T-helper 17 cell (primary cell): ENCODE results near the gene ECI1. TPM values are rescaled to one million over a fixed set of nuclear protein-coding genes. Genes with fewer than 3 reads are reported as not detected.

Experiments used
- ATAC-seq: fragments of 150-1000 bp; cut with Tn5 transposase; 2 replicates; pipeline ENCODE4 v1.10.0; 2021; ENCODE audit warnings: mild to moderate bottlenecking, moderate library complexity
- DNase-seq, 3 donors: peaks; one replicate each; pipeline versions ENCODE4 v3.0.0 to v3.0.0-alpha.2; 2020 to 2021
- H3K9me3 ChIP-seq: one replicate; pipeline ENCODE4 v1.7.0; 2013; ENCODE audit warnings: low read length, mild to moderate bottlenecking; ENCODE audit not compliant: control insufficient read depth, poor library complexity, severe bottlenecking
- H3K27ac Mint-ChIP-seq: one replicate; pipeline ENCODE4 v1.8.0; 2022; ENCODE audit warnings: mild to moderate bottlenecking, moderate library complexity, mixed read lengths
- H3K27me3 Mint-ChIP-seq: one replicate; pipeline ENCODE4 v1.8.0; 2022; ENCODE audit warnings: mixed read lengths
- H3K36me3 Mint-ChIP-seq: one replicate; pipeline ENCODE4 v1.8.0; 2022; ENCODE audit warnings: low read depth, mixed read lengths
- H3K4me1 Mint-ChIP-seq: one replicate; pipeline ENCODE4 v1.8.0; 2022; ENCODE audit warnings: mild to moderate bottlenecking, mixed read lengths
- H3K4me3 Mint-ChIP-seq: one replicate; pipeline ENCODE4 v1.8.0; 2022; ENCODE audit warnings: mild to moderate bottlenecking, moderate library complexity, mixed read lengths
- total RNA-seq, 4 donors: library from RNA in 2 of 4; stranded (reverse) in 2 of 4; gene quantifications; one replicate each; pipeline ENCODE4 v1.2.3 and lab custom pipeline; 2022 to 2026

ECI1 gene
- total RNA-seq, 2 donors from 2014 or later = 15.2 TPM

- ATAC-seq = no peak
- H3K27me3 Mint-ChIP-seq = no peaks in the 10 kb centered on the region
- H3K27ac Mint-ChIP-seq = no peak overlapping the region
- no peaks in the 10 kb centered on the region for H3K4me1 Mint-ChIP-seq
- H3K9me3 ChIP-seq = no peaks in the 10 kb centered on the region
- H3K4me3 Mint-ChIP-seq = no peak overlapping the region
- DNase-seq = no peak
- H3K36me3 Mint-ChIP-seq = peaks cover 8% of the 10 kb centered on the region
These were observed 34.4 kb upstream of the ECI1 start for GRCh38 chr16:2285731-2286191.

DNA sequence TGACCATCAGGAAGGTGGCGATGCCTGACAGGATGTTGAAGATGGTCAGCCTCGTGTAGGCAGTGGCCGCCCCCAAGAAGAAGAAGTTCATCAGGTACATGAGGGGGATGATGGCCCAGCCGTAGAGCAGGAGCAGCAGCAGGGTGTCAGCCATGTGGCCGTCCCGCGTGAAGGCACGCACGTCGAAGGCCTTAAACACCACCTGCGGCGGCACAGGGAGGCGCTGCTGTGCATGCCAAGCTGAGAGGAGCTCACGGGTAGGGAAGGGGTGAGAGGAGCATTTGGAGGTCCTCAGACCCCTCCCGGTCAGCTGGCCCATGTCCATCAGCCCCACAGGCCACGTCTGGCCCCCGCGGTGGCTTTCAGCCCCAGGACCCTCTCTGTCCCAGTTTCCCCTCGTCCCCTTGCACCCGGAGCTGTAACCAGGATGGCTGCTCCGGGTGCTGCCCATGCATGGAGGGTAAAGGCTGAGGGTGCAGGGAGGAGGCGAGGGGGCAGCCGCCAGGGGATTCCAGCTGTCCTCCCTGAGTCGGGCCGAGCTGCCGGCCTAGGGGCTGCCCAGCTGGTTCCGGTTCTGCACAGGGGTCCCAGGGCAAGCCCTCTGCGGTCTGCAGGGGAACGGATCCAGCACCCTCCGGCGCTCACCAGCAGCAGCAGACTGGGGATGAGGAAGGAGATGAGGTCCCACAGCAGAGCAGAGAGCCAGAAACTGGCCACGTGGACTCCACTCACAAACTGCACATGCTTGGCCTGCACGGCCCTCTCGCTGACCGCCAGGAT is 33.6 kb upstream of the ECI1 start:
- no peak for ATAC-seq
- DNase-seq = no peak
- Mint-ChIP-seq H3K27ac (no peak overlapping the region), H3K4me3 (no peak overlapping the region), H3K4me1 (no peaks in the 10 kb centered on the region), H3K27me3 (no peaks in the 10 kb centered on the region), H3K36me3 (peaks cover 6% of the 10 kb centered on the region)
- no peaks in the 10 kb centered on the region for H3K9me3 ChIP-seq

DNA sequence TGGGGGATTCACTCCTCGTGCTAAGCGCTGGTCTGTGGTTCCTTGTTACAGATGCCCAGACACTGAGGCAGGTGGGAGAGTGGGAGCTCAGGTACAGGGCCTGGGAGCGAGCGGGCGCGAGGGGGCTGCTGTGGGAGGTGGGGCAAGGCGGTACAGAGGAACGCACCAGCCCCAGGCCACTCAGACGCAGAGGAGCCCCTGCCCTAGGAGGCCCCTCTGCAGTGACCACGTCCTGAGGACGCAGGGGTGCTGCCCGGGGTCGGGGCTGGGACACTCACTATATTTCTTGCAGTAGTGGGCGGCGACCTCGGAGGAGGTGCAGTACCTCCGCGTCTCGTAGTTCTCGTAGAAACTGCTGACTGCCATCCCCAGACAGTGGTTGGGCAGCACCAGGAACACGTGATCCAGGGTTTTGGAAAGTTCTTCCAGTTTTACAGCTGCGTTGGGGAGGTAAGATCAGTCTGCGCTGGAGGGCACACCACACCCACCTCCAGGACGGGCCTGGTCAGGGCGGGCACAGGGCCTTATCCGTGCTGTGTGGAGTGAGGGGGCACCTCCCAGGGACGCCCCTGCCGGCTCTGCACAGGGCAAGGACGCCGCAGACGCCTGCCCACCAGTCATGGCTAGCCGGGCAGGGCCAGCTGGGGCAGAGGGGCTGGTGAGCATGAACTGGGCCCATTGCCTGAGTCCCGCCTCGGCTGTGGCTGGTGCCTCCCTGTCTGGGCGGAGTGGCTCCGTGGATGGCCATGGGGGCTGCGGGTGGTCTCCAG is 32.8 kb upstream of the ECI1 start:
- no peak overlapping the region for H3K27ac Mint-ChIP-seq
- H3K4me3 Mint-ChIP-seq = no peak overlapping the region
- no peak for ATAC-seq
- no peak for DNase-seq
- no peaks in the 10 kb centered on the region for H3K9me3 ChIP-seq
- no peaks in the 10 kb centered on the region for H3K4me1 Mint-ChIP-seq
- H3K36me3 Mint-ChIP-seq = peaks cover 6% of the 10 kb centered on the region
- H3K27me3 Mint-ChIP-seq = no peaks in the 10 kb centered on the region

GRCh38 chr16:2282866-2283555 is 31.6 kb upstream of the ECI1 start:
- H3K9me3 ChIP-seq = no peaks in the 10 kb centered on the region
- peaks cover 6% of the 10 kb centered on the region for H3K36me3 Mint-ChIP-seq
- no peak for DNase-seq
- H3K27me3 Mint-ChIP-seq = no peaks in the 10 kb centered on the region
- H3K27ac Mint-ChIP-seq = no peak overlapping the region
- no peak overlapping the region for H3K4me3 Mint-ChIP-seq
- no peaks in the 10 kb centered on the region for H3K4me1 Mint-ChIP-seq
- ATAC-seq = no peak

- Mint-ChIP-seq H3K4me1 (no peaks in the 10 kb centered on the region), H3K36me3 (peaks cover 6% of the 10 kb centered on the region), H3K27ac (no peak overlapping the region), H3K27me3 (no peaks in the 10 kb centered on the region), H3K4me3 (no peak overlapping the region)
- DNase-seq = no peak
- no peaks in the 10 kb centered on the region for H3K9me3 ChIP-seq
- no peak for ATAC-seq
These were observed 30.9 kb upstream of the ECI1 start for GRCh38 chr16:2282262-2282661.

DNA sequence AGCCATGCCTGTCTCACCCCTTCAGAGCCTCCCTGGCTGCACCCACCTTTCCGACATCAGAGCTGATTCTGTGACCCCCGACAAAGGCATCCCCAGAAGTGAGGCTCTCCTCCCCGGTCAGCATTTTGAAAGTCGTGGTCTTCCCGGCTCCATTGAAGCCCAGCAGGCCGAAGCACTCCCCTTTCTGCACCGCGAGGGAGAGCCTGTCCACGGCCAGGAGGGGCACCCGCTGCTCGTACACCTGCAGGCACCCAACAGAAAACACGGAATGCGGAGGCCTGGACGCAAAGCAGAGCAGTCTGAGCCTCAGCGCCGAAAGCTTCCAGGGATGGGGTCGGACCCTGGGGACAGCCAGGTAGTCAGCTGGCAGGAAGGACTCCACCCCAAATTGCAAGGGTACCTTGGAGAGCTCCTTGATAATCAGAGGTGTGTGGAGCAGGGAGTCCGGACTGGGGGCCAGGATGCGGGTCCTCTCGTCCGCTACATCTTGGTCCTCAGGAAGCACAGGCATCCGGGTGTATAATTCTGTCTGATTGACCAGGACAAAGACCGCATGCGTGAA is 29.7 kb upstream of the ECI1 start:
- no peaks in the 10 kb centered on the region for H3K27me3 Mint-ChIP-seq
- H3K36me3 Mint-ChIP-seq = peaks cover 6% of the 10 kb centered on the region
- H3K27ac Mint-ChIP-seq = no peak overlapping the region
- no peaks in the 10 kb centered on the region for H3K4me1 Mint-ChIP-seq
- H3K4me3 Mint-ChIP-seq = no peak overlapping the region
- ATAC-seq (no peak), DNase-seq (no peak)
- H3K9me3 ChIP-seq = no peaks in the 10 kb centered on the region

DNA sequence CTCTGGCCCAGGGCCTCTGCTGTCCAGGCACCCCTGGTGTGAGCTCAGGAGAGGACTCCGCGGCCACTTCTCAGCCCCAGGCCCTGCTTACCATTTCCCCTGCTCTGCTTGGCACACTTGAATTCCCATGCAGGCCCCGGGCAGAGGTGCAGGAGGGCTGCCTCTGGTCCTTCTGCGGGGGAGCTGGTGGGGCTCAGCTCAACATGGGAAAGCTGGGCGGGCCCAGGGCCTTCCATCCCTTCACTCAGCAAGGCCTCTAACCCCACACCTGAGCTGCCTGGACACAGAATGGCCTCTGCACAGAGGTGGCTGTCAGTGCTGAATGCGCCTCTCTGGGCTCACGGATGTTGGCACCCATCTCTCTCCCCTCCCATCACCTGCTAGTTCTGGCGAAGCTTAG is 29.1 kb upstream of the ECI1 start:
- no peaks in the 10 kb centered on the region for H3K9me3 ChIP-seq
- DNase-seq (no peak), ATAC-seq (no peak)
- H3K27ac Mint-ChIP-seq = no peak overlapping the region
- H3K27me3 Mint-ChIP-seq = no peaks in the 10 kb centered on the region
- H3K4me1 Mint-ChIP-seq = no peaks in the 10 kb centered on the region
- peaks cover 6% of the 10 kb centered on the region for H3K36me3 Mint-ChIP-seq
- H3K4me3 Mint-ChIP-seq = no peak overlapping the region

- H3K4me1 Mint-ChIP-seq = no peaks in the 10 kb centered on the region
- no peak overlapping the region for H3K27ac Mint-ChIP-seq
- H3K27me3 Mint-ChIP-seq = no peaks in the 10 kb centered on the region
- DNase-seq (no peak), ATAC-seq (no peak)
- H3K9me3 ChIP-seq = no peaks in the 10 kb centered on the region
- H3K36me3 Mint-ChIP-seq = peaks cover 4% of the 10 kb centered on the region
- no peak overlapping the region for H3K4me3 Mint-ChIP-seq
These were observed 27.8 kb upstream of the ECI1 start for GRCh38 chr16:2278956-2279800.

DNA sequence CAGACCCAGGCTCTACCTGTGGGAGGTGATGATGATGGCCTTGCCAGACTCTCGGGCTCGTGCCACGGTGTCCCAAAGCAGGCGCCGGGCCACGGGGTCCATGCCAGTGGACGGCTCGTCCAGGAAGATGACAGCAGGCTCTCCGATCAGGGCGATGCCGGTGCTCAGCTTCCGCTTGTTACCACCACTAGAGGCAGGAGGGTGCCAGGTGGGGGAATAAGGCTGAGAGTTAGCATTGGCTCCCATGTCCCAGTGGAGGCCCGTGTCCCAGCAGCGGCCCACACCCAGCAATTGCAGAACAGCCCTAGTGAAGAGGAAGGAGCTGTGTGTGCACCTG is 26.9 kb upstream of the ECI1 start:
- H3K9me3 ChIP-seq = no peaks in the 10 kb centered on the region
- no peak for ATAC-seq
- no peak for DNase-seq
- no peaks in the 10 kb centered on the region for H3K27me3 Mint-ChIP-seq
- no peaks in the 10 kb centered on the region for H3K36me3 Mint-ChIP-seq
- no peaks in the 10 kb centered on the region for H3K4me1 Mint-ChIP-seq
- H3K27ac Mint-ChIP-seq = no peak overlapping the region
- H3K4me3 Mint-ChIP-seq = no peak overlapping the region

- ATAC-seq (no peak), DNase-seq (no peak)
- no peaks in the 10 kb centered on the region for H3K36me3 Mint-ChIP-seq
- H3K9me3 ChIP-seq = no peaks in the 10 kb centered on the region
- no peak overlapping the region for H3K4me3 Mint-ChIP-seq
- no peaks in the 10 kb centered on the region for H3K27me3 Mint-ChIP-seq
- no peak overlapping the region for H3K27ac Mint-ChIP-seq
- no peaks in the 10 kb centered on the region for H3K4me1 Mint-ChIP-seq
These were observed 26.3 kb upstream of the ECI1 start for GRCh38 chr16:2277466-2278271.

GRCh38 chr16:2276368-2277195 is 25.2 kb upstream of the ECI1 start:
- ATAC-seq = no peak
- H3K27ac Mint-ChIP-seq = no peak overlapping the region
- DNase-seq = no peak
- no peaks in the 10 kb centered on the region for H3K9me3 ChIP-seq
- H3K36me3 Mint-ChIP-seq = no peaks in the 10 kb centered on the region
- no peaks in the 10 kb centered on the region for H3K4me1 Mint-ChIP-seq
- H3K4me3 Mint-ChIP-seq = no peak overlapping the region
- H3K27me3 Mint-ChIP-seq = no peaks in the 10 kb centered on the region
